ENCODE measurements around the gene MUC5B. TPM values are rescaled to one million over a fixed set of nuclear protein-coding genes. Genes with fewer than 3 reads are reported as not detected.

MUC5B gene
- total RNA-seq, 2 experiments from 2014 or later: not detected

GRCh38 chr11:1310772-1311468, 88.1 kb downstream of the MUC5B start:
- Histone ChIP-seq H3K9me3 (ENCODE audit: control insufficient read depth in 1 of 2, insufficient read depth in 1 of 2, low read length in 2 of 2) (no peaks in the 10 kb centered on the region), H3K4me1 (ENCODE audit: insufficient read depth, low read length) (peaks cover 50% of the 10 kb centered on the region), H3K27me3 (ENCODE audit: control insufficient read depth in 1 of 2, insufficient read depth in 2 of 2, low read length in 2 of 2) (no peaks in the 10 kb centered on the region), H3K27ac (ENCODE audit: low read depth in 1 of 2, low read length in 2 of 2) (peak overlapping the region in 1 of 2 donors; percentile 27), H3K36me3 (ENCODE audit: insufficient read depth, low read length) (peaks cover 1% of the 10 kb centered on the region), H3K4me3 (ENCODE audit: low read length) (peak overlapping the region; percentile 85)
- ChIA-PET POLR2A (interaction anchor here (1.0 to 2.2 kb wide), 5 partner anchors 24 to 72 kb away, joined by 5 to 19 read pairs (median 5); no protein-coding TSS in a partner anchor), CTCF (no interaction called here)
- intact Hi-C loops (cut with DNase I, micrococcal nuclease): loop anchor here (1.0 to 5.0 kb wide), 3 partner anchors 24 to 464 kb away; partner anchors contain the start of gene BRSK2 (in 1 of the 2)
- TF ChIP-seq, protein P1, sequence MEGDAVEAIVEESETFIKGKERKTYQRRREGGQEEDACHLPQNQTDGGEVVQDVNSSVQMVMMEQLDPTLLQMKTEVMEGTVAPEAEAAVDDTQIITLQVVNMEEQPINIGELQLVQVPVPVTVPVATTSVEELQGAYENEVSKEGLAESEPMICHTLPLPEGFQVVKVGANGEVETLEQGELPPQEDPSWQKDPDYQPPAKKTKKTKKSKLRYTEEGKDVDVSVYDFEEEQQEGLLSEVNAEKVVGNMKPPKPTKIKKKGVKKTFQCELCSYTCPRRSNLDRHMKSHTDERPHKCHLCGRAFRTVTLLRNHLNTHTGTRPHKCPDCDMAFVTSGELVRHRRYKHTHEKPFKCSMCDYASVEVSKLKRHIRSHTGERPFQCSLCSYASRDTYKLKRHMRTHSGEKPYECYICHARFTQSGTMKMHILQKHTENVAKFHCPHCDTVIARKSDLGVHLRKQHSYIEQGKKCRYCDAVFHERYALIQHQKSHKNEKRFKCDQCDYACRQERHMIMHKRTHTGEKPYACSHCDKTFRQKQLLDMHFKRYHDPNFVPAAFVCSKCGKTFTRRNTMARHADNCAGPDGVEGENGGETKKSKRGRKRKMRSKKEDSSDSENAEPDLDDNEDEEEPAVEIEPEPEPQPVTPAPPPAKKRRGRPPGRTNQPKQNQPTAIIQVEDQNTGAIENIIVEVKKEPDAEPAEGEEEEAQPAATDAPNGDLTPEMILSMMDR (IDR thresholded peaks at IDR 0.05): no peak
- Mint-ChIP-seq H3K4me3 (peak overlapping the region; percentile 85), H3K4me1 (ENCODE audit: low read depth) (peaks cover 39% of the 10 kb centered on the region), H3K27ac (peak overlapping the region; percentile 86), H3K36me3 (ENCODE audit: low read depth) (no peaks in the 10 kb centered on the region), H3K9me3 (no peaks in the 10 kb centered on the region), H3K27me3 (peaks cover 5% of the 10 kb centered on the region)
- DNase-seq: peak in 13 of 14 experiments; percentile 24 to 81 (median 49)
- ATAC-seq (ENCODE audit: poor library complexity): peak; percentile 23

Small RNAs within 50 kb of the gene (microRNA-seq; reads per million reads assigned to microRNA genes)
- gene MIR6744 (ENCODE audit: borderline microRNAs expressed, borderline replicate concordance): not detected

Other genes with a start within 250 kb of the MUC5B start
- not detected for gene MUC6, start 186.3 kb upstream of the MUC5B start, total RNA-seq
- gene MUC2, start 148.2 kb upstream of the MUC5B start, total RNA-seq: not detected
- not detected for gene MUC5AC, start 65.1 kb upstream of the MUC5B start, total RNA-seq
- 10 to 100 TPM; 38.9 to 41.0 TPM for gene TOLLIP, start 86.6 kb downstream of the MUC5B start, total RNA-seq
- under 1 TPM; 0.22 to 0.55 TPM for gene BRSK2, start 166.9 kb downstream of the MUC5B start, total RNA-seq

Data from CD4-positive, alpha-beta T cell (primary cell).